ES-I3 (cell line): Measurements from ENCODE around the gene FOXA2.
A peak's percentile ranks its signal among the peaks of the same experiment; 100 is the strongest.

ENCODE experiments used
- H3K36me3 ChIP-seq: 2 replicates; pipeline ENCODE4 v1.6.1; 2013; ENCODE audit warnings: mild to moderate bottlenecking, low read length, control low read depth, moderate library complexity; ENCODE audit not compliant: insufficient read depth
- H3K4me1 ChIP-seq: 2 replicates; pipeline ENCODE4 v1.6.1; 2013; ENCODE audit warnings: mild to moderate bottlenecking, control low read depth, low read length; ENCODE audit not compliant: insufficient read depth
- H3K9ac ChIP-seq: 2 replicates; pipeline ENCODE4 v1.6.1; 2013; ENCODE audit warnings: low read depth, mild to moderate bottlenecking, low read length, moderate library complexity
- H3K9me3 ChIP-seq: 2 replicates; pipeline ENCODE4 v1.6.1; 2013; ENCODE audit warnings: mild to moderate bottlenecking, low read length, moderate library complexity; ENCODE audit not compliant: control insufficient read depth, insufficient read depth

Gene FOXA2

GRCh38 chr20:22568872-22569344 is 15.5 kb downstream of the FOXA2 start:
- Histone ChIP-seq H3K4me1 (peaks cover 23% of the 10 kb centered on the region), H3K9me3 (no peaks in the 10 kb centered on the region), H3K36me3 (no peaks in the 10 kb centered on the region)

GRCh38 chr20:22567944-22568871 is 16.2 kb downstream of the FOXA2 start:
- H3K36me3 ChIP-seq = no peaks in the 10 kb centered on the region
- peaks cover 27% of the 10 kb centered on the region for H3K4me1 ChIP-seq

More at GRCh38 chr20:22568872-22569344, 15.5 kb downstream of the FOXA2 start:
- peak overlapping the region; percentile 35 for H3K9ac ChIP-seq

GRCh38 chr20:22566876-22567658 is 17.3 kb downstream of the FOXA2 start:
- Histone ChIP-seq H3K36me3 (no peaks in the 10 kb centered on the region), H3K9me3 (no peaks in the 10 kb centered on the region), H3K9ac (no peak overlapping the region; the same call in 1 of the 2 replicates), H3K4me1 (peaks cover 36% of the 10 kb centered on the region)

More at GRCh38 chr20:22567944-22568871, 16.2 kb downstream of the FOXA2 start:
- H3K9me3 ChIP-seq = no peaks in the 10 kb centered on the region
- peak overlapping the region; percentile 35; the same call in 1 of the 2 replicates for H3K9ac ChIP-seq

DNA sequence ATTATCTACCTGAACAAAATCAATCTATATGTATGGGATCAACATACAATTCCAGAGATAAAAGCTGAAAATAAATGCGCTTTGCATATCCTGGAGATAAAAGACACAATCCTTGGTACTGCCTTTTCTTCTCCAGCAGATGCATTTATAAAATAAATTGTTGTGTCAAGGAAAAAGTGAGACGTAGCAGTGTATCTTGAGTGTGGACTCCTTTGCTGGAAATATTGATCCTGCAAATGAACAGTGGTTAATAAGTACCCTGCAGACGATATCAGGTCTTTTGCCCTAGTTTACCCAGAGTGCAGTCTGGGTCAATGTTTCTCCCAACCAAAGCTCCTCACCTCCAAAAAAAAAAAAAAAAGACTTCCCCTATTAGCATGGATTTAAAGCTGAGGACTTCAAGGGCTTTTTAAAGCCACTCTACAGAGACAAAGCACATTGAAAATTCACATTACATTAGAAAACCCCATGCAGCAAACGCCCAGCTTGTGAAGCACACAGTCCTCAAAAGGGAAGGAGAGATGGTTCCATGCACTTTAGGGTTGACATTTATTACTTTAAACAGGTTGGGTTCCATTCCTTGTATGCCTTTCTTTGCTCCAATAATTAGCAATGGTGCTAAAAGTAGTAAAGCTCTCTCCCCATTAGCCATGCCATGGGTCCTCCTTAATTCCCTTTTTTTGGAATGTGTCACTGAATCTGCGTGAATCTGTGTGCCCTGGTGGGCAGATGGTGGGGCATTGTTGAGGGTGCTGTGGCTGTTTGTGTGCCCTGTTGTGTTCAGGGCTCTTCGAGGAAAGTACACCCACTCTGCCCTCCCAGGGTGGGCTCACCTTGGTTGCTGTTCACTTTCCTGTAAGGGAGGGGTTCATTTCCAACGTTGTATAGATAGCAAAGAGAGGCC is 21.1 kb downstream of the FOXA2 start:
- no peak overlapping the region for H3K9ac ChIP-seq
- peaks cover 21% of the 10 kb centered on the region for H3K4me1 ChIP-seq
- H3K9me3 ChIP-seq = no peaks in the 10 kb centered on the region
- no peaks in the 10 kb centered on the region for H3K36me3 ChIP-seq

DNA sequence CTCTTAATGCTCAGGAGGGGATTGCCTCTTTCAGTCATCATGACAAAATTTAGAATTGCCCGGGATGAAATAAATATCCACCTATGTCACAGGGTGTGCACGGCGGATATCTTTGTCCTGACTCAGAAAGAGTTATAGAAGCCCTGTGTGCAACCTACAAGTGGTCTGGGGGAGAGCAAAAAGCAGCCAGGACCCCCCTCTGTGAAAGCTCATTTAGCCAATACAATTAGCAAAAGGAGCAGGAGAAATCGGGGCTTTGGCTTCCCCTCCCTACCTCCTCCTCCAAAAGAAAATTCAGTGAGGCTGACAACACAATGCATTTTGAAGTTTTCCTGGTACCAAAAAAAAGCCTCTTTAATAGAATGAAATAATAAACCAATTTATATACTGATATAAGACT is 21.8 kb downstream of the FOXA2 start:
- Histone ChIP-seq H3K9me3 (no peaks in the 10 kb centered on the region), H3K36me3 (no peaks in the 10 kb centered on the region), H3K4me1 (peaks cover 21% of the 10 kb centered on the region), H3K9ac (no peak overlapping the region)

DNA sequence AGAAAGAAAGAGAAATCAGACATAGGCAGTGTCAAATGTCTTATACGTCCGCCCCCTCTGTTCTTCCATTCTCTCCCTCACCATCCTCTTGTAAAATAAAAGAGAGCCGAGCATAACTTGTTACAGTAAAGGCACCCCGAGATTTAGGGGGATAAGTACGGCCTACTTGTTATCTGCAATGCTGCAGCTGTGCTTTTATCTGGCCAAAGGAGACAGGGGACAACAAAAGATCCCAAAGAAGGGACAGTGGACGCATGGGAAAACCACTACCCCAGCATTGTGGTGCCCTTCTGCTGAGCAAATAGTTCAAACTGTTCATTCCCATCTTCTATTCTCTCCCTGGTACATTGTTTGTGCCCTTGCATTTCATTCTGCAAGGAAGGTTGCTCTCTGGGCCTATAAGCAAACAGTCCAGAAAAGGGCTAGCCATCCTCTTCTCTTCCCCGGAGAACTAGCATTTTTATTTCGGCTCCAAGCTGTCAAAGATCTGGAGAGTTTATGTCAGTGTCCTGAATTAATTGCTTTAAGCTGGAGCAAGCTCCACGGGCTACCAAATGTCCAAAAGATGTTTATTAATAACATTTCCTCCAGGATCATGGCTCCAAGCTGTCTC is 22.3 kb downstream of the FOXA2 start:
- Histone ChIP-seq H3K9me3 (no peaks in the 10 kb centered on the region), H3K9ac (no peak overlapping the region), H3K36me3 (no peaks in the 10 kb centered on the region), H3K4me1 (peaks cover 21% of the 10 kb centered on the region)

GRCh38 chr20:22560817-22561216 is 23.6 kb downstream of the FOXA2 start:
- Histone ChIP-seq H3K9me3 (no peaks in the 10 kb centered on the region), H3K4me1 (peaks cover 23% of the 10 kb centered on the region), H3K36me3 (no peaks in the 10 kb centered on the region), H3K9ac (no peak overlapping the region)

DNA sequence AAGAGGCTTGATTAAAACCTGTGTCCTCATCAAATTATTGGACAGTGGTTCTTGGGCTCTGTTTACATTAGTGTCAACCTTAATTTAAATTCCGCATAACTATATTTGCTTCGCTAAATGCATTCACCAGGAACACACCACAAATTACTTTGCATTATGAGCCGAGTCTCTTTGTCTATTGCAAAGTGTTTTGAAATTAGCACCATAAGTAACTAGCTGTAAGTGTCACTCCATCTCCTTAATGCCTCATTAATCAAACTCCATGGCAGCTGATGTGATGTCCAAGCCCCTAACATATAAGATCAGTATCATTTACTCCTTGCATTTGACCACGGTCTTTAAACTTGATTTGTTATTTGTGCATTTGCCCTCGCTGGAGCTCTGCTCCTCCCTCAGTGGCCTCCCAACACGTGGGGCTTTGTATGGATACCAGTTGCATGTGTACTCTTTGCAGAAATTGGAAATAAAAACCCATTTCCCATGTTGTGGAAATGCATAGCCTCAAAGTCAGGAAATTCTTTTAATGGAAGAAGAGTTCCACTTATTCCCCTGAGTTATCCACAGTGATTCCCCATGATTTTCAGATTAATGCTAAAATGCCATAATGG is 24.6 kb downstream of the FOXA2 start:
- H3K4me1 ChIP-seq = peaks cover 24% of the 10 kb centered on the region
- no peaks in the 10 kb centered on the region for H3K9me3 ChIP-seq
- no peaks in the 10 kb centered on the region for H3K36me3 ChIP-seq
- no peak overlapping the region for H3K9ac ChIP-seq

DNA sequence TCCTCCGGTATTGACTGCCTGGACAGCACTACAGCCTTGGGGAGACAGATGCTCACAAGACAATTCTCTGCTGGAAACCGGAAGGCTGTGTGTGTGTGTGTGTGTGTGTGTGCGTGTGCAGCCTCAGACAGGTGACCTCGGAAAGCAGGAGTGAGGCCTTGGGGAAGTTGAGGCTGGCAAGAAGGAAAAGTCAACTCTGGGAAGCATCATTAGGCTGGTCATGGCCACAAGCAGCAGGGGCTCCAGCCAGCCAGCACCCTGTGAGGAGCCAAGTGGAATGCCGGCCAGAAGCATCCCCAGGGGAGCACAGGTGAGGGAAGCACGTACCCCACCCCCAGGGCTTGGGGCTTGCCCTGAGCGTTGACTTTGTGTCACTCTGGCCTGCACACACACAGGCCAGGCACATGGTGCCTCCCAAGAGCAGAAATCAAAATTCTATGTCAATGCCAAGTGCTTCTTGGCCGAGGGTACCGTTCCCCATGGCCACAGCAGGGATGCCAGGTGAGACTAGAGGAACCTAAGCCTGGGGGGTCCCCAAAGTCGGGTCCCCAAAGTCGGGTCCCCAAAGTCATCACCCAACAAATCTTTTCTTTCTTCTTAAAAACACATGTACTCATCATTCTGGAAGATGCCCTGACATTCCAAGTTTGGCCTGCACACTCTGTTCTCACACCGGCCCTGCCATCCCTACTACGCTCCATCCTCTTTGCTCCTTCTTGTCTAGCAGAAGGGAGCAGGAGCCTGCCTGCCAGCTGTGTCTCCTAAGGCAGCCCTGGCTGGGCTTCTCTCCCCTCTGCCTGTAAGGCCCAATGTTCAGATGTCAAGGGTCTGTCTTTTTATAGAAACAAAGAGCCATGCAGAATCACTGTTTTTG is 26.7 kb downstream of the FOXA2 start:
- Histone ChIP-seq H3K9ac (no peak overlapping the region), H3K4me1 (peaks cover 16% of the 10 kb centered on the region; the same call in 1 of the 2 replicates), H3K36me3 (no peaks in the 10 kb centered on the region), H3K9me3 (no peaks in the 10 kb centered on the region)

GRCh38 chr20:22556565-22557056 is 27.8 kb downstream of the FOXA2 start:
- no peaks in the 10 kb centered on the region for H3K36me3 ChIP-seq
- H3K9ac ChIP-seq = no peak overlapping the region
- peaks cover 8% of the 10 kb centered on the region; the same call in 1 of the 2 replicates for H3K4me1 ChIP-seq
- no peaks in the 10 kb centered on the region for H3K9me3 ChIP-seq

DNA sequence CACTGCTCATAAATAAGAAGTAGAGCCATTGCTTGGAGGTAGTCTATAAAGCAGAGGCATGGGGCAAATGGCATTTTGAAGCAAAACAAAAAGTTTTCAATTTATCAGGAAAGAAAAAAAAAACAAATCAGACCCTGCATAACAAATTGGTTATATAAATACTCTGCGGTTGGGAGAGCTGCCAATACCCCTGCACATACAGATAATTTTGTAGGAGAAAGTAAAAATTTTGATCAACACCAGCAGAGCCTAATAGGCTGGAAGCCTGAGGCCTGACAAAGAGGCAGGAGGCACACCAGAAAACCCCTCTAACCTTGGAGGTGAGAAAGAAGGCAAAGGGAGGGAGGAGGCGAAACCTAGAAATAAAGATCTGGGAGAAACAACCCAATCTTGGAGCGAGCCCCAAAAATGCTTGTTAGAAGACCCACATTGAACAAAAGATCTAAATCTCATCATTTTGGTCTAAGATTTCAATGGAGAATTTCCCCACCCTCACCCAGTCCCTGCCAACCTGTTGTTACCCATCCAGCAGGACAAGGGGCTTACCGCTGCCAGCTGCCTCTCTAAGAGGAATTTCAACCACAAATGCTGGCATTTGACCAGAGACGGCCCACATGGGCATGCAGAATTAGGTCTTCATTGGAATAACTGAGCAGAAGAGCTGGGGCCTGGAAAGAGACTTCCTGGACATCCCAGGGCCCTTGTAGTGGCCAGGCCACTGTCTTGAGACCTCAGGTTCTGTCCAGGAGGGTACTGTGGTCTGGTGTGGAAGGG is 28.4 kb downstream of the FOXA2 start:
- Histone ChIP-seq H3K9ac (no peak overlapping the region), H3K9me3 (no peaks in the 10 kb centered on the region), H3K36me3 (no peaks in the 10 kb centered on the region), H3K4me1 (peaks cover 8% of the 10 kb centered on the region; the same call in 1 of the 2 replicates)

DNA sequence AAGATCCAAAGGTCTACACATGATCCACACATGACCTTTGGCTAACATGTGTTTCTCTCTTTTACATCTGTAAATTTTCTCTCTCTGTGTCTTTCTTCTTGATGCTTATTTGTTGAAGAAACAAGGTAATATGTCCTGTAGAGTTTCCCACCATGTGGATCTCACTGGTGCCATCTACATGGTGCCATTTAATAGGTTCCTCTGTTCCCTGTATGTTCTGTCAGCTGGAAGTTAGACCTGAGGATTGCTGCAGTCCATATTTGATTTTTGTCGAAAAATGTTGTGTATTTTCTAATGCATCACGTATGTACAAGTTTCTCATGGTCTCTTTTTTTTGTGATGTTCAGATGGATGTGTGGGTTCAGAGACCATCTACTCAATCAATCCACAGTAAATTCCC is 30.0 kb downstream of the FOXA2 start:
- Histone ChIP-seq H3K9ac (no peak overlapping the region), H3K4me1 (peaks cover 8% of the 10 kb centered on the region; the same call in 1 of the 2 replicates), H3K36me3 (no peaks in the 10 kb centered on the region), H3K9me3 (no peaks in the 10 kb centered on the region)
